ENCODE measurements around the gene SULT4A1.

Gene SULT4A1

GRCh38 chr22:43851979-43852307, 10.4 kb downstream of the SULT4A1 start:
- Histone ChIP-seq H3K9me2 (replicated peaks; ENCODE audit: insufficient read depth, low read length) (no peaks in the 10 kb centered on the region), H3K9ac (ENCODE audit: low read length) (no peak overlapping the region), H4K20me1 (ENCODE audit: low read depth, low read length) (no peaks in the 10 kb centered on the region), H3K9me3 (ENCODE audit: insufficient read depth, low read length) (no peaks in the 10 kb centered on the region), H3K4me3 (ENCODE audit: insufficient read depth, low read length, poor library complexity, severe bottlenecking) (no peak overlapping the region), H2AFZ (ENCODE audit: low read depth, low read length, severe bottlenecking) (no peak overlapping the region), H3K27ac (ENCODE audit: low read depth, low read length) (no peak overlapping the region), H3K79me2 (ENCODE audit: insufficient read depth, low read length) (no peaks in the 10 kb centered on the region), H3K36me3 (ENCODE audit: low read length) (no peaks in the 10 kb centered on the region), H3F3A (ENCODE audit: insufficient read depth) (no peaks in the 10 kb centered on the region), H3K4me2 (ENCODE audit: low read depth, low read length, poor library complexity, severe bottlenecking) (no peak overlapping the region), H3K27me3 (ENCODE audit: low read length) (no peaks in the 10 kb centered on the region)
- no peak for TF ChIP-seq EZH2phosphoT487 (conservative IDR thresholded peaks at IDR 0.05; ENCODE audit: low read length)
- TF ChIP-seq, protein P1, sequence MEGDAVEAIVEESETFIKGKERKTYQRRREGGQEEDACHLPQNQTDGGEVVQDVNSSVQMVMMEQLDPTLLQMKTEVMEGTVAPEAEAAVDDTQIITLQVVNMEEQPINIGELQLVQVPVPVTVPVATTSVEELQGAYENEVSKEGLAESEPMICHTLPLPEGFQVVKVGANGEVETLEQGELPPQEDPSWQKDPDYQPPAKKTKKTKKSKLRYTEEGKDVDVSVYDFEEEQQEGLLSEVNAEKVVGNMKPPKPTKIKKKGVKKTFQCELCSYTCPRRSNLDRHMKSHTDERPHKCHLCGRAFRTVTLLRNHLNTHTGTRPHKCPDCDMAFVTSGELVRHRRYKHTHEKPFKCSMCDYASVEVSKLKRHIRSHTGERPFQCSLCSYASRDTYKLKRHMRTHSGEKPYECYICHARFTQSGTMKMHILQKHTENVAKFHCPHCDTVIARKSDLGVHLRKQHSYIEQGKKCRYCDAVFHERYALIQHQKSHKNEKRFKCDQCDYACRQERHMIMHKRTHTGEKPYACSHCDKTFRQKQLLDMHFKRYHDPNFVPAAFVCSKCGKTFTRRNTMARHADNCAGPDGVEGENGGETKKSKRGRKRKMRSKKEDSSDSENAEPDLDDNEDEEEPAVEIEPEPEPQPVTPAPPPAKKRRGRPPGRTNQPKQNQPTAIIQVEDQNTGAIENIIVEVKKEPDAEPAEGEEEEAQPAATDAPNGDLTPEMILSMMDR (IDR thresholded peaks at IDR 0.05; ENCODE audit: insufficient read depth, low read length, poor library complexity, severe bottlenecking) = no peak

GRCh38 chr22:43851058-43851978, 11.0 kb downstream of the SULT4A1 start:
- Histone ChIP-seq H3K9me3 (ENCODE audit: insufficient read depth, low read length) (no peaks in the 10 kb centered on the region), H4K20me1 (ENCODE audit: low read depth, low read length) (no peaks in the 10 kb centered on the region), H3K9ac (ENCODE audit: low read length) (no peak overlapping the region), H3K36me3 (ENCODE audit: low read length) (no peaks in the 10 kb centered on the region), H3K9me2 (replicated peaks; ENCODE audit: insufficient read depth, low read length) (no peaks in the 10 kb centered on the region), H3K4me2 (ENCODE audit: low read depth, low read length, poor library complexity, severe bottlenecking) (no peak overlapping the region), H3F3A (ENCODE audit: insufficient read depth) (no peaks in the 10 kb centered on the region), H2AFZ (ENCODE audit: low read depth, low read length, severe bottlenecking) (no peak overlapping the region), H3K4me3 (ENCODE audit: insufficient read depth, low read length, poor library complexity, severe bottlenecking) (no peak overlapping the region), H3K27me3 (ENCODE audit: low read length) (no peaks in the 10 kb centered on the region), H3K27ac (ENCODE audit: low read depth, low read length) (no peak overlapping the region), H3K79me2 (ENCODE audit: insufficient read depth, low read length) (no peaks in the 10 kb centered on the region)
- TF ChIP-seq, protein P1 (IDR thresholded peaks at IDR 0.05; ENCODE audit: insufficient read depth, low read length, poor library complexity, severe bottlenecking) = no peak
- no peak for TF ChIP-seq EZH2phosphoT487 (conservative IDR thresholded peaks at IDR 0.05; ENCODE audit: low read length)

DNA sequence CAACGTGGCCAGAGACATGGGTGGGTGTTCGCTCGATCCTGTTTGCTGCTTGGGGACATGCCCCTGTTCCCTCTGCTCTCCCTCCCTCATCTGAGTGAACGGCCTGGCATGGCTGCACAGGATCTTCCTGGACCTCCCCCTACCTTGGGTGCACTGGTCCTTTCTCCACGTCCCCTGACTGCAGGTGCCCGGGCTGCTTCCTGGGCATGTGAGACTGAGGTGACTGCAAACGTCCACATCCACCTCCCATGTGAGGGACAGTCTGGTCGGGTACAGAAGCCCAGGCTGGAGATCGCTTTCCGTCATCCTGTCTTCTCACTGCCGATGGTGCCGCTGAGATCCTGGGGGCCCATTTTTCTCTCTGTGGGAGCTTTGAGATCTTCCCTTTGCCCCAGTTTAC, 11.8 kb downstream of the SULT4A1 start:
- no peak overlapping the region for H3K4me3 ChIP-seq (ENCODE audit: insufficient read depth, low read length, poor library complexity, severe bottlenecking)
- H3K4me2 ChIP-seq (ENCODE audit: low read depth, low read length, poor library complexity, severe bottlenecking) = no peak overlapping the region
- no peaks in the 10 kb centered on the region for H3K27me3 ChIP-seq (ENCODE audit: low read length)
- H4K20me1 ChIP-seq (ENCODE audit: low read depth, low read length) = no peaks in the 10 kb centered on the region
- no peak overlapping the region for H2AFZ ChIP-seq (ENCODE audit: low read depth, low read length, severe bottlenecking)
- H3K27ac ChIP-seq (ENCODE audit: low read depth, low read length) = no peak overlapping the region
- no peak overlapping the region for H3K9ac ChIP-seq (ENCODE audit: low read length)
- H3K9me2 ChIP-seq (replicated peaks; ENCODE audit: insufficient read depth, low read length) = no peaks in the 10 kb centered on the region
- no peaks in the 10 kb centered on the region for H3K36me3 ChIP-seq (ENCODE audit: low read length)
- no peaks in the 10 kb centered on the region for H3K9me3 ChIP-seq (ENCODE audit: insufficient read depth, low read length)
- no peaks in the 10 kb centered on the region for H3F3A ChIP-seq (ENCODE audit: insufficient read depth)
- TF ChIP-seq, protein P1 (IDR thresholded peaks at IDR 0.05; ENCODE audit: insufficient read depth, low read length, poor library complexity, severe bottlenecking) = no peak
- TF ChIP-seq EZH2phosphoT487 (conservative IDR thresholded peaks at IDR 0.05; ENCODE audit: low read length) = no peak
- H3K79me2 ChIP-seq (ENCODE audit: insufficient read depth, low read length) = no peaks in the 10 kb centered on the region

All from SU-DHL-6 (cell line).